ENCODE results near the gene AURKAIP1. TPM values are rescaled to one million over a fixed set of nuclear protein-coding genes. Genes with fewer than 3 reads are reported as not detected.

The AURKAIP1 gene
- total and polyA plus RNA-seq, 4 donors, result 38.4 to 175 (median 97.7) TPM

- Histone ChIP-seq H3K4me1 (ENCODE audit: control insufficient read depth in 4 of 4, insufficient read depth in 4 of 4, low read length in 3 of 4) (peaks cover 34 to 64% (median 53%) of the 10 kb centered on the region in 4 donors), H3K9me3 (ENCODE audit: control insufficient read depth in 4 of 4, low read length in 3 of 4) (no peaks in the 10 kb centered on the region), H3K27ac (ENCODE audit: low read depth in 1 of 2, low read length in 2 of 2) (peak overlapping the region; percentile 47 to 64), H3K4me3 (ENCODE audit: low read depth in 1 of 3, low read length in 3 of 3) (peak overlapping the region in 2 of 3 donors; percentile 39 to 94), H3K9ac (ENCODE audit: low read depth in 1 of 2, low read length in 2 of 2) (peak overlapping the region in 1 of 2 donors; percentile 28), H3K27me3 (ENCODE audit: control insufficient read depth in 4 of 4, insufficient read depth in 4 of 4, low read length in 3 of 4) (no peaks in the 10 kb centered on the region), H3K36me3 (ENCODE audit: control insufficient read depth in 4 of 4, insufficient read depth in 3 of 4, low read depth in 1 of 4, low read length in 3 of 4) (no peaks in the 10 kb centered on the region)
- WGBS, result 70% methylated on average over 10 of the region's 10 CpGs
- no peak for DNase-seq (ENCODE audit: low spot score)
- TF ChIP-seq RXRA (IDR thresholded peaks at IDR 0.05), result no peak
- TF ChIP-seq HNF4G (IDR thresholded peaks at IDR 0.05), result no peak
- no peak for TF ChIP-seq TAF1 (conservative IDR thresholded peaks at IDR 0.05)
- no peak for TF ChIP-seq REST (IDR thresholded peaks at IDR 0.05)
- TF ChIP-seq ZBTB33 (IDR thresholded peaks at IDR 0.05), result no peak
These were observed 27.9 kb downstream of the AURKAIP1 start for GRCh38 chr1:1347026-1347595.

GRCh38 chr1:1346501-1346890 is 28.5 kb downstream of the AURKAIP1 start:
- Histone ChIP-seq H3K4me1 (ENCODE audit: control insufficient read depth in 4 of 4, insufficient read depth in 4 of 4, low read length in 3 of 4) (peaks cover 34 to 59% (median 53%) of the 10 kb centered on the region in 4 donors), H3K27me3 (ENCODE audit: control insufficient read depth in 4 of 4, insufficient read depth in 4 of 4, low read length in 3 of 4) (no peaks in the 10 kb centered on the region), H3K9me3 (ENCODE audit: control insufficient read depth in 4 of 4, low read length in 3 of 4) (no peaks in the 10 kb centered on the region), H3K36me3 (ENCODE audit: control insufficient read depth in 4 of 4, insufficient read depth in 3 of 4, low read depth in 1 of 4, low read length in 3 of 4) (peaks cover 0 to 1% (median 0%) of the 10 kb centered on the region in 4 donors), H3K4me3 (ENCODE audit: low read depth in 1 of 3, low read length in 3 of 3) (peak overlapping the region in 1 of 3 donors; percentile 2), H3K9ac (ENCODE audit: low read depth in 1 of 2, low read length in 2 of 2) (peak overlapping the region in 1 of 2 donors; percentile 56), H3K27ac (ENCODE audit: low read depth in 1 of 2, low read length in 2 of 2) (peak overlapping the region in 1 of 2 donors; percentile 23)
- 88% methylated on average over 10 of the region's 10 CpGs for WGBS
- TF ChIP-seq TAF1 (conservative IDR thresholded peaks at IDR 0.05) (no peak), HNF4G (IDR thresholded peaks at IDR 0.05) (no peak), JUND (IDR thresholded peaks at IDR 0.05) (no peak), RAD21 (IDR thresholded peaks at IDR 0.05) (no peak), REST (IDR thresholded peaks at IDR 0.05) (no peak), EGR1 (IDR thresholded peaks at IDR 0.05; ENCODE audit: low read depth in 2 of 2) (no peak), CTCF (IDR thresholded peaks at IDR 0.05; ENCODE audit: low read depth, low read length, missing input control) (no peak), GABPA (IDR thresholded peaks at IDR 0.05 in 1 of 2, conservative IDR thresholded peaks at IDR 0.05 in 1 of 2) (no peak), YY1 (IDR thresholded peaks at IDR 0.05) (no peak), ATF3 (IDR thresholded peaks at IDR 0.05) (no peak), ZBTB33 (IDR thresholded peaks at IDR 0.05) (no peak)
- DNase-seq (ENCODE audit: low spot score), result no peak

Data from liver (tissue), 9 donors.